ENCODE results near the gene RASA3. TPM values are rescaled to one million over a fixed set of nuclear protein-coding genes. Genes with fewer than 3 reads are reported as not detected.

RASA3 gene
- total RNA-seq, 1 experiment from 2014 or later: 18.6 TPM

- Histone ChIP-seq H3K79me2 (ENCODE audit: insufficient read depth, low read length) (peaks cover 6% of the 10 kb centered on the region; the same call in 1 of the 2 replicates), H3K27me3 (ENCODE audit: insufficient read depth, low read length) (no peaks in the 10 kb centered on the region), H3K9me3 (ENCODE audit: control insufficient read depth in 1 of 2, insufficient read depth in 1 of 2, low read depth in 1 of 2, low read length in 2 of 2) (no peaks in the 10 kb centered on the region), H3K4me3 (replicated peaks in 1 of 2; ENCODE audit: low read depth in 1 of 2, low read length in 2 of 2) (no peak overlapping the region), H3K9ac (ENCODE audit: low read length) (no peak overlapping the region), H4K20me1 (ENCODE audit: insufficient read depth) (no peaks in the 10 kb centered on the region), H3K36me3 (ENCODE audit: control insufficient read depth in 1 of 2, insufficient read depth in 2 of 2, low read length in 2 of 2) (no peaks in the 10 kb centered on the region), H3K4me1 (ENCODE audit: control insufficient read depth in 1 of 2, insufficient read depth in 2 of 2, low read length in 2 of 2) (no peaks in the 10 kb centered on the region), H2AFZ (ENCODE audit: low read depth, low read length, poor library complexity, severe bottlenecking) (no peak overlapping the region), H3K27ac (ENCODE audit: low read depth, low read length) (no peak overlapping the region; the same call in 1 of the 2 replicates), H3K4me2 (ENCODE audit: low read length) (no peak overlapping the region), H3K9me2 (ENCODE audit: insufficient read depth) (no peaks in the 10 kb centered on the region)
- no TSS peak for BruUV-seq (replicated peaks)
- ChIA-PET POLR2A (no interaction called here), CTCF (no interaction called here), RAD21 (ENCODE audit: low non-redundant PET in 1 of 2, low total read pairs in 2 of 2, uncharacterized antibody in 2 of 2, unreplicated experiment in 2 of 2) (no interaction called here)
- intact Hi-C loops (cut with micrococcal nuclease): no loop called here
- TF ChIP-seq ELF1 (IDR thresholded peaks at IDR 0.05; ENCODE audit: borderline replicate concordance, low read depth): no peak
- TF ChIP-seq, protein P1, sequence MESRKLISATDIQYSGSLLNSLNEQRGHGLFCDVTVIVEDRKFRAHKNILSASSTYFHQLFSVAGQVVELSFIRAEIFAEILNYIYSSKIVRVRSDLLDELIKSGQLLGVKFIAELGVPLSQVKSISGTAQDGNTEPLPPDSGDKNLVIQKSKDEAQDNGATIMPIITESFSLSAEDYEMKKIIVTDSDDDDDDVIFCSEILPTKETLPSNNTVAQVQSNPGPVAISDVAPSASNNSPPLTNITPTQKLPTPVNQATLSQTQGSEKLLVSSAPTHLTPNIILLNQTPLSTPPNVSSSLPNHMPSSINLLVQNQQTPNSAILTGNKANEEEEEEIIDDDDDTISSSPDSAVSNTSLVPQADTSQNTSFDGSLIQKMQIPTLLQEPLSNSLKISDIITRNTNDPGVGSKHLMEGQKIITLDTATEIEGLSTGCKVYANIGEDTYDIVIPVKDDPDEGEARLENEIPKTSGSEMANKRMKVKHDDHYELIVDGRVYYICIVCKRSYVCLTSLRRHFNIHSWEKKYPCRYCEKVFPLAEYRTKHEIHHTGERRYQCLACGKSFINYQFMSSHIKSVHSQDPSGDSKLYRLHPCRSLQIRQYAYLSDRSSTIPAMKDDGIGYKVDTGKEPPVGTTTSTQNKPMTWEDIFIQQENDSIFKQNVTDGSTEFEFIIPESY (IDR thresholded peaks at IDR 0.05; ENCODE audit: extremely low read depth, insufficient replicate concordance, low read length): no peak
- TF ChIP-seq ATF3 (IDR thresholded peaks at IDR 0.05): no peak
- no peak for TF ChIP-seq RAD21 (IDR thresholded peaks at IDR 0.05; ENCODE audit: low read depth)
- DNase-seq (ENCODE audit: low read depth, low spot score) (no peak), ATAC-seq (no peak)
These were observed 77.5 kb downstream of the RASA3 start for GRCh38 chr13:114054830-114055439.

DNA sequence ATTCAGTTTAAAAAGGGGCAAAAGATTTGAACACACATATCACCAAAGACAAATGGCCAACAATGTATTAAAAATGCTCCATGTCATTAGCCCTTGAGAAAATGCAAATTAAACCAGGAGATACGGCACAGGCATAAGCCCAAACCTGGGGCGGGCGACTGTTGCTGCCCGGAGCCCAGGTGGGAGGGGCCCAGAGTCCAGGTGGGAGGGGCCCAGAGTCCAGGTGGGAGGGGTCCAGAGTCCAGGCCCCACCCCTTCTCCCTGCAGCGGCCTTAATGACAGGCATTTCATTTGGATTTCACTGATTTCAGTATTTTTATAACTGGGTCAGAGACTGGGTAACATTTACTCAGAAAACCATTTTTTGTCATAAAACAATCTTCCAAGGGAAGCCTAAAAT lies 78.2 kb downstream of the RASA3 start:
- TF ChIP-seq, protein P1 (IDR thresholded peaks at IDR 0.05; ENCODE audit: extremely low read depth, insufficient replicate concordance, low read length): no peak
- TF ChIP-seq POLR2AphosphoS5 (IDR thresholded peaks at IDR 0.05; ENCODE audit: low read depth, low read length) (no peak), CEBPB (IDR thresholded peaks at IDR 0.05; ENCODE audit: low read depth) (no peak), EGR1 (IDR thresholded peaks at IDR 0.05; ENCODE audit: low read depth) (no peak), MAX (IDR thresholded peaks at IDR 0.05) (no peak)
- Histone ChIP-seq H3K27me3 (ENCODE audit: insufficient read depth, low read length) (no peaks in the 10 kb centered on the region), H3K27ac (ENCODE audit: low read depth, low read length) (no peak overlapping the region), H3K4me3 (replicated peaks in 1 of 2; ENCODE audit: low read depth in 1 of 2, low read length in 2 of 2) (no peak overlapping the region), H3K36me3 (ENCODE audit: control insufficient read depth in 1 of 2, insufficient read depth in 2 of 2, low read length in 2 of 2) (no peaks in the 10 kb centered on the region), H3K79me2 (ENCODE audit: insufficient read depth, low read length) (peaks cover 3% of the 10 kb centered on the region; the same call in 1 of the 2 replicates), H3K9ac (ENCODE audit: low read length) (no peak overlapping the region), H3K9me3 (ENCODE audit: control insufficient read depth in 1 of 2, insufficient read depth in 1 of 2, low read depth in 1 of 2, low read length in 2 of 2) (no peaks in the 10 kb centered on the region), H2AFZ (ENCODE audit: low read depth, low read length, poor library complexity, severe bottlenecking) (no peak overlapping the region), H3K4me1 (ENCODE audit: control insufficient read depth in 1 of 2, insufficient read depth in 2 of 2, low read length in 2 of 2) (no peaks in the 10 kb centered on the region), H3K9me2 (ENCODE audit: insufficient read depth) (no peaks in the 10 kb centered on the region), H4K20me1 (ENCODE audit: insufficient read depth) (no peaks in the 10 kb centered on the region), H3K4me2 (ENCODE audit: low read length) (no peak overlapping the region)
- ATAC-seq: peak; percentile 86
- intact Hi-C loops (cut with micrococcal nuclease): no loop called here
- no peak for DNase-seq (ENCODE audit: low read depth, low spot score)
- BruUV-seq (replicated peaks): no TSS peak
- RAD21 ChIA-PET (ENCODE audit: low non-redundant PET in 1 of 2, low total read pairs in 2 of 2, uncharacterized antibody in 2 of 2, unreplicated experiment in 2 of 2): no interaction called here
- POLR2A ChIA-PET: no interaction called here
- CTCF ChIA-PET: no interaction called here

Measured in HCT116 (cell line).